Cerebellar nuclear complex (tissue), 1 donor: ENCODE data around the gene DUSP28.
"Not testable (repeated sequence)": the region's sequence is repeated elsewhere in the genome, so short reads cannot be mapped to it uniquely, and the experiment has no call there.

Experiments used
- DNase-seq, 2 experiments: peaks; one replicate each; lab custom pipeline; 2025; lab: John Stamatoyannopoulos, UW

The DUSP28 gene

DNA sequence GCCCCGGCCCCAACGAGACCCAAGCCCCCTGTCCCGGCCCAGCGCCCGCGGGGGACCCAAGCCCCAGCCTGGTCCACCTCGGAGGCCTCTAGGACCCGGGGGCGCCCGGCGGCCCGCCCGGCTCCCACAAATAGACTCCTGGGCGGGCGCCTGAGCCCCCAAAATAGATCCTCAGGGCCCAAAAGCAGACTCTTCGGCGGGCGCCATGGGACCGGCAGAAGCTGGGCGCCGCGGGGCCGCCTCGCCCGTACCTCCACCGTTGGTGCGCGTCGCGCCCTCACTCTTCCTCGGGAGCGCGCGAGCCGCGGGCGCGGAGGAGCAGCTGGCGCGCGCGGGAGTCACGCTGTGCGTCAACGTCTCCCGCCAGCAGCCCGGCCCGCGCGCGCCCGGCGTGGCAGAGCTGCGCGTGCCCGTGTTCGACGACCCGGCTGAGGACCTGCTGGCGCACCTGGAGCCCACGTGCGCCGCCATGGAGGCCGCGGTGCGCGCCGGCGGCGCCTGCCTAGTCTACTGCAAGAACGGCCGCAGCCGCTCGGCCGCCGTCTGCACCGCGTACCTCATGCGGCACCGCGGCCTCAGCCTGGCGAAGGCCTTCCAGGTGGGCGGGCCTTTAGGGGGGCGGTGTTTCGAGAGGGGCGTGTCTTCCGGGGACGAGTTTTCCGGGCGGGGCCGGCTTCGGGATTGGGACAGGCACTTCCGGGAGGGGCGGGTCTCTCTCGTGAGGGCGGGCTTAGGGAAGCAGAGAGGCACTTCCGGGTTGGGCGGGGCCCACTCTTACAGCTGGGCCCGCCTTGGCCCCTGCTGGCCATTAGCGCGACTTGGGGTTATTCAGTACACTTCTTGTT, 545 bp downstream of the DUSP28 start:
- peak; percentile 83 to 93 for DNase-seq

DNA sequence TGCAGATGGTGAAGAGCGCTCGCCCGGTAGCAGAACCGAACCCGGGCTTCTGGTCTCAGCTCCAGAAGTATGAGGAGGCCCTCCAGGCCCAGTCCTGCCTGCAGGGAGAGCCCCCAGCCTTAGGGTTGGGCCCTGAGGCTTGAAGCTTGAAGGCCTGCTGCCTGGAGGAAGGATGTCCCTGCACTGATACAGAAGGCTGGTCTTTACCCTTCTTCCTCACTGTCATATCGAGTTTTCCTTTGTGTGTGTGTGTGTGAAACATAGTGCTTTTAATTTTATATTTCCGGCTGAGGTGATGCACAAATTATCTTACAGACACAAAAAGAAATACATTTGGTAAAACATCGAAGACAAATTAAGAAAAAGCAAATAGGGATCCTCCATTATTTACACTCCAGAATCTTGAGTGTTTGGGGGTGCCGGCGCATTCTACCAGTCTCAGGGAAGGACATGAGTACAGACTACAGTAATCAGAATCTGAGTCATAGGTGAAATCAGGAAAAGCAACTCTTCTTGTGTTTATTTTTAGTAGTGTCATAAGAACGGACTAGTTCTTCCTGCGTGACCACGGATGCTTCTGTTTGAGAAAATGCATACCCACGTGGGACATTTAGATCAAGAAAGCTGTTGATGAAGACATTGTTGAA, 1.3 kb downstream of the DUSP28 start:
- no peak for DNase-seq

DNA sequence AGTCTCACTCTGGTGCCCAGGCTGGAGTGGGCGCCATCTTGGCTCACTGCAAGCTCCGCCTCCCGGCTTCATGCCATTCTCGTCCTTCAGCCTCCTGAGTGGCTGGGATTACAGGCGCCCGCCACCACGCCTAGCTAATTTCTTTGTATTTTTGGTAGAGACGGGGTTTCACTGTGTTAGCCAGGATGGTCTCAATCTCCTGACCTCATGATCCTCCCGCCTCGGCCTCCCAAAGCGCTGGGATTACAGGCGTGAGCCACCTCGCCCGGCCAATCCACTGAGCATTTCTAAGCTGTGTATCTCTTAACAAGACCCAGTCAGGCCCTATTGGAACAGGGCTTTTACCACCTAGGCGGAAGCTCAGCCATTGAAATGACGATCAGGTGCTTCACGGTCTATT, 3.1 kb downstream of the DUSP28 start:
- not testable (repeated sequence) for DNase-seq

DNA sequence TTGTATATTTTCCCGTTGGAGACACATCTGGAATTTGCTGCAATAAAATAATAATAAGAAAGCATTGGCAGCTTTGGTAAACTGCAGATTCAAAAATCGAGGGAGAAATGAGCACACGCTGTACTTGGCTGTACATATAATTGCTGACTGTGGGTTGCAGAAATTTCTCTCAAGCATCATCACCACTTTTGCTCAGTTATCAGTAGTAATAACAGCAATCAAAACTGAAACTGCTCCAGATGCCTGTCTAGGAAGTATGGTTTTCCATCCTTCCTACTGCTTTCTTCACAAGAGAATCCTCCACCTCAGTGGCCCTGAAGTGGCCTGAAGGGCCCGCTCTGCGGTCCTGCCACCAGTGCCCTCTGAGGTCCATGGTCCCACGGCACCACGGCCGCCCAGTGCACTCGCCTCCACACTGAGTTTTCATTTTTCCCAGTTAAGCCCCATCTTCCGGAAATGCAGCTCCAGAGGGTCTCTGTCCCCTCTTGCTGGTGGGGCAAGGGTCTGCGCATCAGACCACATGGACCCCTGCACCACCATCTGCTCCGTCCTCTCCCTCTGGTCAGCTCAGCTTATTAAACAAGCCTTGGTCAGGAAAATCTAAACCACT, 3.9 kb downstream of the DUSP28 start:
- DNase-seq: no peak

DNA sequence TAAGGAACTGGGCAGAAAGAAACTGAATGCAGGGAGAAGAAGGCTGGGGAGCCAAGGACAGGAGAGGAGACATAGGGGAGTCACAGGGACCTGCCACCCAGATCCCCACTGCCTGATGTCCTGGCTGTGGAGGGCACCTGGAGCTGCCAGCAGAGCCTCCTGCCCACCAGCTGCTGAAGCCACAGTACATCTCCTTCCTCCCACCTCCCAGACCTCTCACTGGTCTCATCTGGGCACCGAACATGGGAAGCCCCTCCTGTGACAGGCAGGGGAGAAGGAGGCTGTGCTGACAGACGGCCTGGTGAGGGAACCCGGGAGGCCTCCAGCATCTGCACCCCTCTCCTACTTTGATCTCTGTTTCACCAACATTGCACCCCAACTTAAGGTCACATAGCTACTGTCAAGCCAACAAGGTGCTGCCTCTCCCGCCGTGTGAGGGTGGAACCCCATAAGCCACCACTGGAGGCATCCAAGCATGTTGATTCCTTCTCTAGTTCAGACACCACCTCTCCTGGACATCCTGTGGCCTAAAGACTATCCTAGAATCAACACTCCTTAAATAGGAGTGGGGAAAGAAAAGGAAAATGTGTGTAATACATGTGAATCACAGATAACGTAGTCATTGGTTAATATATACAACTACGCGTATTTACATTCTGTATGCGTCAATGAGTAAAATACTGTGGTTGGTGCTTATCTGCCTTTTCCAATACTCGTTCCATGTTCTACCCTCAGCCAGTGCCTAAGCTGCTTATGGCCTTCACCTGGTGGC, 4.6 kb downstream of the DUSP28 start:
- no peak for DNase-seq

GRCh38 chr2:240565333-240566202, 5.4 kb downstream of the DUSP28 start:
- DNase-seq: no peak

DNA sequence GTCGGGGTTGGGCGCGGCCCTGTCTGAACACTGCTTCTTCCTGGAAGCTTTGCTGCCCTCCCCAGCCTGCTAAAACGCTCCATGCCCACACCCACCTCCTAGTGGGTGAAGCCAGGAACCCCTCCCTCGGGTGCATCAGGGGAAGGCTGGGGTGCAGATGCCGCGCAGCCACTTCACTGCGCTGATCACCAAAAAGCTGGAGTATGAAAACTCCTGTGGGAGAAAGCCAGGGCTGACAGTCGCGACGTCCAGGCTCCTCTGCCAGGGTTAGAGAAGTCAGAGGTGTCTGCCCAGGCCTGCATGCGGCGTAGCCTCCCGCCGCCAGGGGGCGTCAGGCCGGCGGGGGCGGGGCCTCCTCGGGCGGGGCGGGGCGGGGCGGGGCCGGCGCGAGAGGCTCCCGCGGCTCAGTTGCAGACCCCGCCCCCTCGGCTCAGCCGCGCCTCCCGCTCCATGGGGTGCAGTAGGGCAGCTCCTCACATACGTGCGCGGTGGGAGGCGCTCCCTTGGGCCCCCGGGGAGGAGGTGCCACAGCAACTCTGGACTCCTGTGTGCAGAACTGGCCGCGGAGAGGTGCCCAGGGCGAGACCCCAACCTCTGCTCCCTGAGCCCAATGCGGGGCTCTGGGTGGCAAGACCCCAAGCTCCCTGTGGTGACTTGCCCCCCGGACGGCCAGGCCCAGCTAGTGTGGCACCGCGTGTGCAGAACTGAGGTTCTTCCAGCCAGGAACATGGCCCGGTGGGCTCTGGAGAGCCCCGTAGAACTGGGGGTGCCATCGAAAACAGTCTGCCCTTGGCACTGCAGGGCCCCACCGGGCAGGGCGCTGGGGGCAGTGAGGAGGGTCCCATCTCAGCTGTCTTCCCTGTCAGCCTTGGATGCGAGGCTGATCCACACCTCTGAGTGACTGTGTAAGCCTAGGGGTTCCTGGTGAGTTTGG, 6.3 kb downstream of the DUSP28 start:
- DNase-seq: peak; percentile 14 to 19

DNA sequence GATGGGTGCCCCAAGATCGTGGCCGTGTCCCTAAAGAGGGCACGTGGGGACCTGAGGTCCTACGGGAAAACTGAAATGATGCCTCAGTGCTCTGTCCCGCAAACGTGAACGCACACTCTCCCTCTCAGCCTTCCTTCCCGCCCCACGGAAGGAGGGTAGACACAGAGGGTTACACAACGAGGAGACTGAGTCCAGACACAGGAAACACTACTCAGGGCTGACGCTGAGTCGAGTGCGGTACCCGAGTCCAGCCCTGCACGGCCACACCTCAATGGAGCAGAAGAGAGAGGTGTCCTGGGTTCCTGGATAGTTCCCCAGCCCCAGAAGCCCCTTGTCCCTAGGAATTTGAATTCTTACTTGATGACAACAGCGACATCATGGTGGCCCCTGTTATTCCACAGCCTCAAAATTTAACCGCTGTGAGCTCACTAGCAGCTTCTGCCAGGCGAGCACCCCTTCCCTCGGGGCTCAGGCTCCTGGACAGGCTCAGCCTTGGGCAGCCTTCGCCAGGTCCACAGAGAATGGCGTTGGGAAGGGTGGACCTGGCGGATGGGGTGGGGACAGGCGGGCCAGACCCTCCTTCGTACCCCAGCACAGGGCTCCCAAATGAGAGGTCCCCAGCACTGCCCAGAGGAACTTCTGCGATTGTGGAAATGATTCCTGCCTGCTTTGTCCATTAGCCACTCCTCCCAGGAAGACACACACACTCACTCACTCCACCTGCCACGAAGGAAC, 7.1 kb downstream of the DUSP28 start:
- no peak for DNase-seq

DNA sequence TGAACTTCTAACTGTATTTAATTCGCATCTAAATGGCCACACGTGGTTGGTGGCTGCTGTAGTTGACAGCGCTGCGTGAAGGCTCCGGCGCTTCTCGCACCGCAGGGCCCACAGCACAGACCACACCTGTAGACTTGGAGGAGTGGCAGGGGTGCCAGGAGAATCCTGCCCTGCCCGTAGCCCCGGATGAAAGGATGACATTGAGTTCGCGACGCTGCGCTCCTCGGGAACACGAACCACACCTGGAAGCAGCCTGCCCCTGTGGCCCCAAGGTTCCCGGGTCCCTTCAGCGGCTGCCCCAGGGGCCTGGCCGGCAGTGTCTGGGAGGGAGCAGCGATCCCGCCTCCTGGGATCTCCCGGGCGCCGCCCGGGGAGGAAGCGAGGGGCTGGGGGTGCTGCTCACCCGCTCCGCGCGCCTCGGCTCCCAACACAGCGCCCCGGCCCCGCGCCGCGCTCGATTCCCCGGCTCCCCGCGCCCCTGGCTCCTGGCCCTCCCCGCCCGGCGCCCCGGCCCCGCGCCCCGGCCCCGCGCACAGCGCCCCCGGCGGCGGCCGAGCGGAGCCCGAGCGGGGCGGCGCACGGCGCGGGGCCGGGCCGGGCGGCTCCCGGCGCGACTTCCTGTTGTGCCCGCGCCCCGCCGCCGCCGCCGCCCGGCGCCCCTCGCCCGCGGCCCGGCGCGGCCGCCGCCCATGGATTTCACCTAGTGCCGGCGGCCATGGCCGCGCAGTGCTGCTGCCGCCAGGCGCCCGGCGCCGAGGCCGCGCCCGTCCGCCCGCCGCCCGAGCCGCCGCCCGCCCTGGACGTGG, 7.9 kb downstream of the DUSP28 start, which contains the start of gene RNPEPL1:
RNPEPL1 (plus strand) TSS at position 613 of the 806 bp plus-strand sequence; CDS start at position 716, 103 bp downstream.
- DNase-seq: no peak

- no peak for DNase-seq
Measured at GRCh38 chr2:240568678-240569522, 8.7 kb downstream of the DUSP28 start.

DNA sequence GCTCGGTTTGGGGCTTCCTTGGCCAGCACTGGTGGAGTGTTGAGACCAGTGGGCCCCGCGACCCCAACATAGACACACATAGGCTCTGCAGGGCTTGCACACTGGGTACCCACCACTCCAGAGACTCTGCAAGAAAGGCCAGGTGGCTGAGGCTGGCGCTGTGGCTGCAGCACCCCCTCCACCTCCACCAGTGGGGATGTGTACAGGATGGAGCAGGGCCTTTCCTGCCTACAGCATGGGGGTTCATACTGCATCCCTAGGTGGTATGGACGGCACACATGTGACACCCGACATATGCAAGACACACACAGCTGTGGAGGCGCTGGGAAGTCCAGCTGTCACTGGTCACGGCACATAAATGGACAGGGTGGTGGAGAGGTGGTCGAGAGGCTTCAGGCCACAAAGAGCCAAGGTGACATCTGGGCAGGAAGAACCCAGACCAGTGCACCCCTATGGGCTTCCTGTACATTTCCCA, 9.4 kb downstream of the DUSP28 start:
- no peak for DNase-seq

DNA sequence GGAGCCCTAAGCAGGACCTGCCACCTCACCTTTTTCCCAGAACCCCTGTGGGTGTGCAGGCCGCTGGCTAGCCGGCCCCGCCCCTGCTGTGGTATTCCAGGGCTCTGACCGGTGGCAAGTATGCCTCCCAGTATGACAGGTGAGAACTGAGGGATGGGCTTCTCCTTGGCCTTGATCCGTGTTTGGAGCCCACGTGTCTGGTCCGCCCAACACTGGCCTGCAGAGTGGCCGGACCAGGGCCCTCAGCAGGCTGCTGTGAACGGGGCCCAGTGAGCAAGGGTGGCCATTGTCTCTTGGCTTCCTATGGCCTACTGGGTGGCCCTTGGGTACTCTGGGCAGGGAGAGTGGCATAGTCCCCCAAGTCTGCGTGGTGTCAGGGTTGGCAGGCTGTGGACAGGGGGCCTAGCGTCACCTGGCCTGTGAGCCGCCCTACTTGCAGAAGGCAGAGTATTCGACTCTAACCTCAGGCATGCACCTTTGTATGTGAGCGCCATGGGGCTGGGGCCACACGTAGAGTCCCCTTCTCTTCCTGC, 9.9 kb downstream of the DUSP28 start:
- no peak for DNase-seq

DNA sequence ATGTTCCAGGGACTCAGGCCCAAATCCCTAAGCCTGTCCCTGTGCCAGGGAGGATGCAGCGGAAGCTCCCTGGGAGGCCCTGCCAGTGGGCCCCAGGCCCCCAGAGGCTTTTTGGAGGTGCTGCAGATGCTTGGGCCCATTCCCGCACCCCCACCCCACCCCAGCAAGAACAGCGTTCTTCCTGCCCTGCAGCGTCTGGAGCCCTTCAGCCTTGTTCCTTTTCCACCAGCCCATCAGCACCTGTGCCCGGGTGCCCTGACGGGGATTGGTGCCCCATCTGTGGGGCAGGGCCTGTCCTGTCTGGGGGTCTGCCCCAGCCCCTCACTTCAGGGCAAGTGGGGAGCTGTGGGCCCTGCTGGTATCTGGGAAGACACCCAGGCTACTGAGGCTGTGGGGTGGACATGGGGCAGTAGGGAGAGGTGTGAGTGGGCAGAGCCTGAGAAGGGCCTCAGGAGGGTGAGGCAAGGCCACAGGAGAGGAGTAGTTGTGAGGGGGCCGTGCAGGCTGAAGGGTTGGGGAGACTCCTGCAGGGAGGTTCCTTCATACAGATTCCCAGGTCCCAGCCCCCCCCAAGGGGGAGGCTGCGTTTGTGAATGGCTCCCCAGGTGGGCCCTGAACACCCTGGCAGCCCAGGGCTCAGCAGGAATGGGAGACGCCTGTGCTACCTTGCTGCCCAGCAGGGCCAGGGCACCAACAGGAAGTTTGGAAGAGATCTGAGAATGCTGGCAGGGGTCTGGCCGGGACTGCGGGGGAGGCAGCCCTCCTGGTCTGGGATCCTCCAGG, 10.6 kb downstream of the DUSP28 start:
- DNase-seq: no peak

DNA sequence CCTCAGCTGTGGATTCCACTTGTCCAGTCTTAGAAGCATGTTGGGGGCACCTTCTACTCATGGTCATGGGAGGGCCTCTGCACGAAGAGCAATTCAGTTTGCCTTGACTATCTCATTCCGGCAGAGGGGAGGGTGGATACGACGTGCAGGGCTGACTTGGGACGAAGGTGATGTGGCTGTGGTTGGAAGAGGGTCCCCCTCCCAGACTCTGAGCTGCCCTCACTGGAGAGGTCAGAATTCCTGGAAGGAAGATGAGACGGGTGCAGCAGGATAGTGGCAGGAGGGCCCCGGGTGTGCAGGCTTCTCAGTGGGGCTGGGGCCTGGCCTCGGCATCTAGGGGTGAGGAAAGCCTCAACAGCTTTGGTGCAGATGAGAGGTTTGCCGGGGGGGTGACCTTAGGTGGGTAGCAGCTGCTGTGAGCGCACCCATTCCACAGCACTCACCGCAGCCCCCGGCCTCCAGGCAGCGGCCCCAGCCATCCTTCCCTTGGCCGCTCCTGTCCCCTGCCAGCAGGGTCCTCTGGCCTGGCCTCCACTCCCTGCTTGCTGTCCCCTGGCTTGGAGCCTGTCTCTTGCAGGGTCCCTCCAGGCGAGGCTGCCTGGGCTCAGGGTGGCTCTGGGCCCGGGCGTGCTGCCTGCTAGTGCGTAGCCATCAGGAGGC, 11.3 kb downstream of the DUSP28 start:
- no peak for DNase-seq

DNA sequence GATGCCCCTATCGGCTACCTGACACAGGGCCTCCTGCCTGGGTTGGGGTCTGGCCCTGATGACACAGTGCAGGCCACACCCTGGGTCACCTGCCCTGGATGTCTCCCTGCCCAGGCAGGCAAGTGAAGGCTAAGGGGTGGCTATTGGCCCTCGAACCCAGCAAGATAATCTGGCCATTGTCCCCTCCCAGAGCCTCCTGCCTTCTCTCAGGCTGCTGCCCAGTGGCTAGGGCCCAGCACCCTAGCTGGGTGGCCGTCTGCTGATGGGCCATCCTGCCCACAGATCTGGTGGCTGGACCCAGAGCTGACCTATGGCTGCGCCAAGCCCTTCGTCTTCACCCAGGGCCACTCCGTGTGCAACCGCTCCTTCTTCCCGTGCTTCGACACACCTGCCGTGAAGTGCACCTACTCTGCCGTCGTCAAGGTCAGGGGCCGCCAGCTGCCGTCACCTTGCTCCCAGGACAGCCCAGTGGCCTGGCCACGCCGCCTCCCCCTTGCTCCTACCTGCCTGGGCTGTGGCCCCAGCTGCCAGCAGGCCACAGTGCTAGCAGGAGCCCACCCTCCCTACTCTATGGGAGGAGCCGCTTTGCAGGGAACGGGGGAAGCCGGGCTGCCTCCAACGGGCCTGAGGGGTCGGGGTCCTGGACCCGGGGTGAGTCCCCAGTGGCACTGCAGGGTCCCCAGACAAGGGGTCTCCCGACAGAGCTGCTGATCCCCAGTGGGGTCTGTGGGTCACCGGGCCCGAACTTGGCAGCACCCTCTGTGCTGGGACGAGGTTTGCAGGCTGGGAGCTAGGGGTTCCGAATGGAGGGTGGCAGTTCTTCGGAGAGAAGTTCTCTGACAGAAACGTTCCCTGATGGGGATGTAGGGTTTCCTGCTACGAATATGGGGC, 12.2 kb downstream of the DUSP28 start:
- DNase-seq: no peak
